DLD1 (cell line): ENCODE data around the gene SGTB.

Experiments used
- in situ Hi-C: cut with HindIII; loops from 2 replicates; pipeline ENCODE4 v1.10.0; 2017; ENCODE audit warnings: low sequenced_read_pairs

The SGTB gene

GRCh38 chr5:65721720-65722574, at the start of gene SGTB, which contains the start of gene NLN:
TSS of gene SGTB (minus strand) at chr5:65722109. CDS start at chr5:65720807, 1,302 bp downstream.
TSS of gene NLN (plus strand) at chr5:65722205. CDS start at chr5:65722374, 169 bp downstream.
- in situ Hi-C loops: no loop called here

GRCh38 chr5:65771266-65771665, 49.4 kb upstream of the SGTB start:
- in situ Hi-C loops: no loop called here

- in situ Hi-C loops: no loop called here
These were observed 47.6 kb upstream of the SGTB start for GRCh38 chr5:65769539-65769938.

- in situ Hi-C loops: no loop called here
These were observed 46.9 kb upstream of the SGTB start for GRCh38 chr5:65768723-65769346.

GRCh38 chr5:65767565-65767964, 45.7 kb upstream of the SGTB start:
- in situ Hi-C loops: no loop called here

GRCh38 chr5:65766781-65767180, 44.9 kb upstream of the SGTB start:
- in situ Hi-C loops: no loop called here

- in situ Hi-C loops: no loop called here
These were observed 44.3 kb upstream of the SGTB start for GRCh38 chr5:65766175-65766574.

GRCh38 chr5:65765582-65765981, 43.7 kb upstream of the SGTB start:
- in situ Hi-C loops: no loop called here

GRCh38 chr5:65762234-65762633, 40.3 kb upstream of the SGTB start:
- in situ Hi-C loops: no loop called here

GRCh38 chr5:65760504-65761275, 38.8 kb upstream of the SGTB start:
- in situ Hi-C loops: no loop called here

- in situ Hi-C loops: no loop called here
These were observed 36.7 kb upstream of the SGTB start for GRCh38 chr5:65758546-65759144.

GRCh38 chr5:65753189-65753588, 31.3 kb upstream of the SGTB start:
- in situ Hi-C loops: no loop called here

GRCh38 chr5:65750938-65751337, 29.0 kb upstream of the SGTB start:
- in situ Hi-C loops: no loop called here

GRCh38 chr5:65749956-65750355, 28.0 kb upstream of the SGTB start:
- in situ Hi-C loops: no loop called here

GRCh38 chr5:65749221-65749844, 27.4 kb upstream of the SGTB start:
- in situ Hi-C loops: no loop called here

- in situ Hi-C loops: no loop called here
These were observed 20.8 kb upstream of the SGTB start for GRCh38 chr5:65742565-65743231.

- in situ Hi-C loops: no loop called here
These were observed 17.3 kb upstream of the SGTB start for GRCh38 chr5:65739162-65739561.

GRCh38 chr5:65738305-65738704, 16.4 kb upstream of the SGTB start:
- in situ Hi-C loops: no loop called here

- in situ Hi-C loops: no loop called here
These were observed 15.9 kb upstream of the SGTB start for GRCh38 chr5:65737842-65738241.

- in situ Hi-C loops: no loop called here
These were observed 14.1 kb upstream of the SGTB start for GRCh38 chr5:65736011-65736410.
